ELR (cell line): Measurements from ENCODE around the gene ARHGDIG.
"Not testable (repeated sequence)": the region's sequence is repeated elsewhere in the genome, so short reads cannot be mapped to it uniquely, and the experiment has no call there.

Source experiments
- DNase-seq: peaks from one replicate; pipeline ENCODE4 v3.0.0-alpha.2; 2015; ENCODE audit warnings: low read depth

ARHGDIG gene

GRCh38 chr16:263944-264343 is 16.4 kb upstream of the ARHGDIG start:
- DNase-seq: no peak

- no peak for DNase-seq
These were observed 15.9 kb upstream of the ARHGDIG start for GRCh38 chr16:264440-264951.

- no peak for DNase-seq
These were observed 15.3 kb upstream of the ARHGDIG start for GRCh38 chr16:265002-265529.

- DNase-seq: no peak
These were observed 14.7 kb upstream of the ARHGDIG start for GRCh38 chr16:265711-266110.

GRCh38 chr16:266258-267164 is 13.9 kb upstream of the ARHGDIG start:
- DNase-seq: no peak

GRCh38 chr16:267562-267961 is 12.8 kb upstream of the ARHGDIG start:
- not testable (repeated sequence) for DNase-seq

- DNase-seq: no peak
These were observed 12.0 kb upstream of the ARHGDIG start for GRCh38 chr16:268141-269053.

- no peak for DNase-seq
These were observed 11.2 kb upstream of the ARHGDIG start for GRCh38 chr16:269061-269796.

GRCh38 chr16:270381-271255 is 9.8 kb upstream of the ARHGDIG start:
- no peak for DNase-seq

- DNase-seq: no peak
These were observed 7.5 kb upstream of the ARHGDIG start for GRCh38 chr16:272633-273546.

- no peak for DNase-seq
These were observed 6.6 kb upstream of the ARHGDIG start for GRCh38 chr16:273547-274421.

GRCh38 chr16:275041-275641 is 5.2 kb upstream of the ARHGDIG start:
- DNase-seq: no peak

- DNase-seq: no peak
These were observed 4.6 kb upstream of the ARHGDIG start, which contains the start of gene RGS11 for GRCh38 chr16:275786-276232. Gene RGS11 (minus strand): TSS chr16:275944. CDS start chr16:275911, 33 bp downstream.

- DNase-seq: no peak
These were observed 3.8 kb upstream of the ARHGDIG start for GRCh38 chr16:276426-277077.

GRCh38 chr16:278863-279366 is 1.5 kb upstream of the ARHGDIG start:
- peak; percentile 43 for DNase-seq

GRCh38 chr16:279531-279930 is 860 bp upstream of the ARHGDIG start:
- no peak for DNase-seq

GRCh38 chr16:280005-280460 is 358 bp upstream of the ARHGDIG start:
- DNase-seq: no peak
